Measurements from ENCODE around the gene MORN5. TPM values are rescaled to one million over a fixed set of nuclear protein-coding genes. Genes with fewer than 3 reads are reported as not detected.

The MORN5 gene
- total and polyA plus RNA-seq, 2 donors from 2014 or later: 1.6 to 5.6 TPM

DNA sequence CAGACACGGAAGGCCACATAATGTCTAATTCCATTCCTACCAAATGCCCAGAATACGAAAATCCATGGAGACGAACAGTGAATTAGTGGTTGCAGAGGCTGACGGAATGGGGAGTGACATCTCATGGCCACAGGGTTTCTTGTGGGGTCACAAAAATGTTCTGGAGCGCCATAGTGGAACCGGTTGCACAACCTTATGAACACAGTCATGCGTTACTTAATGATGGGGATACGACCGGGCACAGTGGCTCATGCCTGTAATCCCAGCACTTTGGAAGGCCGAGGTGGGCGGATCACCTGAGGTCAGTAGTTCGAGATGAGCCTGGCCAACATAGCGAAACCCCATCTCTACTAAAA lies 40.6 kb upstream of the MORN5 start:
- H3K27me3 ChIP-seq (ENCODE audit: control insufficient read depth, insufficient read depth, low read length): no peaks in the 10 kb centered on the region
- H3K9ac ChIP-seq (ENCODE audit: low read length in 3 of 3): no peak overlapping the region
- no peak overlapping the region for H3K27ac ChIP-seq (ENCODE audit: low read depth in 2 of 2, low read length in 2 of 2)
- intact Hi-C loops (cut with DNase I): no loop called here
- H3K9me3 ChIP-seq (ENCODE audit: control insufficient read depth in 2 of 3, insufficient read depth in 1 of 3, low read length in 3 of 3): no peaks in the 10 kb centered on the region
- no peak overlapping the region for H3K4me3 ChIP-seq (ENCODE audit: low read length in 3 of 3)
- no peaks in the 10 kb centered on the region for H3K4me1 ChIP-seq (ENCODE audit: control insufficient read depth in 2 of 3, insufficient read depth in 2 of 3, low read depth in 1 of 3, low read length in 3 of 3)
- no peaks in the 10 kb centered on the region for H3K36me3 ChIP-seq (ENCODE audit: control insufficient read depth in 2 of 3, insufficient read depth in 3 of 3, low read length in 3 of 3)
- no peak for TF ChIP-seq CTCF (IDR thresholded peaks at IDR 0.05; ENCODE audit: borderline replicate concordance, extremely low read depth, insufficient read depth)
- FAIRE-seq: no peak
- peak in 1 of 5 donors; percentile 22 for DNase-seq

- Histone ChIP-seq H3K4me3 (ENCODE audit: low read length in 3 of 3) (no peak overlapping the region), H3K36me3 (ENCODE audit: control insufficient read depth in 2 of 3, insufficient read depth in 3 of 3, low read length in 3 of 3) (no peaks in the 10 kb centered on the region), H3K27me3 (ENCODE audit: control insufficient read depth, insufficient read depth, low read length) (no peaks in the 10 kb centered on the region), H3K27ac (ENCODE audit: low read depth in 2 of 2, low read length in 2 of 2) (no peak overlapping the region), H3K9ac (ENCODE audit: low read length in 3 of 3) (no peak overlapping the region), H3K9me3 (ENCODE audit: control insufficient read depth in 2 of 3, insufficient read depth in 1 of 3, low read length in 3 of 3) (no peaks in the 10 kb centered on the region), H3K4me1 (ENCODE audit: control insufficient read depth in 2 of 3, insufficient read depth in 2 of 3, low read depth in 1 of 3, low read length in 3 of 3) (no peaks in the 10 kb centered on the region)
- no peak for FAIRE-seq
- intact Hi-C loops (cut with DNase I): loop anchor here (5.0 kb wide), 1 partner anchor 233 kb away; no protein-coding TSS in a partner anchor
- TF ChIP-seq CTCF (IDR thresholded peaks at IDR 0.05; ENCODE audit: borderline replicate concordance, extremely low read depth, insufficient read depth): no peak
- DNase-seq: no peak
Observed at GRCh38 chr9:122119721-122120120, 40.0 kb upstream of the MORN5 start.

- Histone ChIP-seq H3K27me3 (ENCODE audit: control insufficient read depth, insufficient read depth, low read length) (peaks cover 3% of the 10 kb centered on the region), H3K4me3 (ENCODE audit: low read length in 3 of 3) (no peak overlapping the region), H3K36me3 (ENCODE audit: control insufficient read depth in 2 of 3, insufficient read depth in 3 of 3, low read length in 3 of 3) (no peaks in the 10 kb centered on the region), H3K4me1 (ENCODE audit: control insufficient read depth in 2 of 3, insufficient read depth in 2 of 3, low read depth in 1 of 3, low read length in 3 of 3) (no peaks in the 10 kb centered on the region), H3K27ac (ENCODE audit: low read depth in 2 of 2, low read length in 2 of 2) (no peak overlapping the region), H3K9me3 (ENCODE audit: control insufficient read depth in 2 of 3, insufficient read depth in 1 of 3, low read length in 3 of 3) (no peaks in the 10 kb centered on the region), H3K9ac (ENCODE audit: low read length in 3 of 3) (no peak overlapping the region)
- peak in 1 of 5 donors; percentile 52 for DNase-seq
- intact Hi-C loops (cut with DNase I): loop anchor here (5.0 kb wide), 1 partner anchor 232 kb away; no protein-coding TSS in a partner anchor
- TF ChIP-seq CTCF (IDR thresholded peaks at IDR 0.05; ENCODE audit: borderline replicate concordance, extremely low read depth, insufficient read depth): no peak
- no peak for FAIRE-seq
Observed at GRCh38 chr9:122120316-122121071, 39.2 kb upstream of the MORN5 start.

Data from kidney (tissue), 14 donors.